Activated CD4-positive, alpha-beta memory T cell treated with anti-CD3 and anti-CD28 coated beads for 36 hours (primary cell): Measurements from ENCODE around the gene PPP1R12B. TPM values are rescaled to one million over a fixed set of nuclear protein-coding genes. Genes with fewer than 3 reads are reported as not detected.
A peak's percentile ranks its signal among the peaks of the same experiment; 100 is the strongest.

Experiments
- CTCF ChIA-PET: fragments of 350-600 bp; sonication (Branson Sonifier 250); formaldehyde crosslinking; loops from one replicate; lab custom pipeline; 2021; ENCODE audit warnings: antibody characterized with exemption, inconsistent platforms; lab: Charles Lee
- POLR2A ChIA-PET: fragments of 350-600 bp; sonication (Branson Sonifier 250); formaldehyde crosslinking; loops from one replicate; lab custom pipeline; 2021; ENCODE audit warnings: antibody characterized with exemption; lab: Charles Lee
- DNase-seq: peaks from one replicate; pipeline ENCODE4 v3.0.0-alpha.2; 2020
- H3K27ac Mint-ChIP-seq: one replicate; pipeline ENCODE4 v1.8.0; 2021; ENCODE audit warnings: mixed read lengths
- H3K27me3 Mint-ChIP-seq: one replicate; pipeline ENCODE4 v1.8.0; 2021; ENCODE audit warnings: mixed read lengths
- H3K36me3 Mint-ChIP-seq: one replicate; pipeline ENCODE4 v1.8.0; 2021; ENCODE audit warnings: mixed read lengths
- H3K4me1 Mint-ChIP-seq: one replicate; pipeline ENCODE4 v1.8.0; 2021; ENCODE audit warnings: low read depth, mixed read lengths
- H3K4me3 Mint-ChIP-seq: one replicate; pipeline ENCODE4 v1.8.0; 2021; ENCODE audit warnings: mild to moderate bottlenecking, mixed read lengths
- H3K9me3 Mint-ChIP-seq: one replicate; pipeline ENCODE4 v1.8.0; 2021; ENCODE audit warnings: mixed read lengths
- intact Hi-C: fragments of 100-400 bp; cut with micrococcal nuclease; formaldehyde crosslinking; loops from one replicate; pipeline ENCODE4 v1.15.1; 2023
- total RNA-seq, 2 experiments: library from RNA; stranded (reverse); gene quantifications; one replicate each; pipeline ENCODE4 v1.2.3, GENCODE V29; 2021

Gene PPP1R12B, protein sequence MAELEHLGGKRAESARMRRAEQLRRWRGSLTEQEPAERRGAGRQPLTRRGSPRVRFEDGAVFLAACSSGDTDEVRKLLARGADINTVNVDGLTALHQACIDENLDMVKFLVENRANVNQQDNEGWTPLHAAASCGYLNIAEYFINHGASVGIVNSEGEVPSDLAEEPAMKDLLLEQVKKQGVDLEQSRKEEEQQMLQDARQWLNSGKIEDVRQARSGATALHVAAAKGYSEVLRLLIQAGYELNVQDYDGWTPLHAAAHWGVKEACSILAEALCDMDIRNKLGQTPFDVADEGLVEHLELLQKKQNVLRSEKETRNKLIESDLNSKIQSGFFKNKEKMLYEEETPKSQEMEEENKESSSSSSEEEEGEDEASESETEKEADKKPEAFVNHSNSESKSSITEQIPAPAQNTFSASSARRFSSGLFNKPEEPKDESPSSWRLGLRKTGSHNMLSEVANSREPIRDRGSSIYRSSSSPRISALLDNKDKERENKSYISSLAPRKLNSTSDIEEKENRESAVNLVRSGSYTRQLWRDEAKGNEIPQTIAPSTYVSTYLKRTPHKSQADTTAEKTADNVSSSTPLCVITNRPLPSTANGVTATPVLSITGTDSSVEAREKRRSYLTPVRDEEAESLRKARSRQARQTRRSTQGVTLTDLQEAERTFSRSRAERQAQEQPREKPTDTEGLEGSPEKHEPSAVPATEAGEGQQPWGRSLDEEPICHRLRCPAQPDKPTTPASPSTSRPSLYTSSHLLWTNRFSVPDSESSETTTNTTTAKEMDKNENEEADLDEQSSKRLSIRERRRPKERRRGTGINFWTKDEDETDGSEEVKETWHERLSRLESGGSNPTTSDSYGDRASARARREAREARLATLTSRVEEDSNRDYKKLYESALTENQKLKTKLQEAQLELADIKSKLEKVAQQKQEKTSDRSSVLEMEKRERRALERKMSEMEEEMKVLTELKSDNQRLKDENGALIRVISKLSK
- 1 to 10 TPM; 8.2 to 8.6 TPM for total RNA-seq

GRCh38 chr1:202348509-202349205, at the start of gene PPP1R12B:
Gene PPP1R12B, plus strand, starts transcription at chr1:202348699. Its CDS starts 153 bp downstream, at chr1:202348852.
- H3K9me3 Mint-ChIP-seq, result no peaks in the 10 kb centered on the region
- DNase-seq, result peak; percentile 97
- intact Hi-C loops, result loop anchor here (2.0 to 10.0 kb wide), 7 partner anchors 56 to 976 kb away; partner anchors contain the start of genes RABIF and TIMM17A
- H3K36me3 Mint-ChIP-seq, result no peaks in the 10 kb centered on the region
- H3K4me3 Mint-ChIP-seq, result peak within 1 kb of the TSS; percentile 81
- CTCF ChIA-PET, result interaction anchor here (1.2 to 1.4 kb wide), 2 partner anchors 159 to 172 kb away, joined by 3 read pairs; no protein-coding TSS in a partner anchor
- H3K27me3 Mint-ChIP-seq, result no peaks in the 10 kb centered on the region
- peaks cover 27% of the 10 kb centered on the region for H3K4me1 Mint-ChIP-seq
- POLR2A ChIA-PET, result interaction anchor here (0.9 to 1.1 kb wide), 2 partner anchors 11 to 188 kb away, joined by 3 to 4 read pairs; partner anchors contain the start of gene PTPN7
- H3K27ac Mint-ChIP-seq, result peak within 1 kb of the TSS; percentile 81

DNA sequence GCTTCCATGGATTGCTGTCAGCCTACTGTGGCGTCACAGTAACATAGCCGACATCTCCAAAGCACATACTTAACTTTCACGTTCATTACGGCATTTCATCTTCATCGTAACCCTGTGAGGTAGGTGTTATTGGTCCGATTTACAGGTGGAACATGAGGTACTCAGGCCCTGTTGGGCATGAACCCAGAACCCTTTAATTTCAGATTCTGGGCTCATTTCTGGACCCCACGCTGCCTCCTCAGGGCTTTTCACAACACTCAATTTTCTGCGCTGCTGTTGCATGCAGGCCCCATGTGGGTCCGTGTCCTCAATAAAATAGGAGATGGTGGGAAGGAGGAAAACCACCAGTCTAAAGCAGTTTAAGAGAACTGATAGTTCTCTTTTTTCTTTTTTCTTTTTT, 46.3 kb upstream of the PPP1R12B start:
- H3K27ac Mint-ChIP-seq, result no peak overlapping the region
- H3K4me1 Mint-ChIP-seq, result no peaks in the 10 kb centered on the region
- H3K36me3 Mint-ChIP-seq, result no peaks in the 10 kb centered on the region
- H3K27me3 Mint-ChIP-seq, result no peaks in the 10 kb centered on the region
- intact Hi-C loops, result no loop called here
- no peaks in the 10 kb centered on the region for H3K9me3 Mint-ChIP-seq
- ChIA-PET CTCF (interaction anchor here (2.4 kb wide), 1 partner anchor 28 kb away, joined by 8 read pairs; no protein-coding TSS in a partner anchor), POLR2A (no interaction called here)
- H3K4me3 Mint-ChIP-seq, result no peak overlapping the region
- DNase-seq, result no peak

DNA sequence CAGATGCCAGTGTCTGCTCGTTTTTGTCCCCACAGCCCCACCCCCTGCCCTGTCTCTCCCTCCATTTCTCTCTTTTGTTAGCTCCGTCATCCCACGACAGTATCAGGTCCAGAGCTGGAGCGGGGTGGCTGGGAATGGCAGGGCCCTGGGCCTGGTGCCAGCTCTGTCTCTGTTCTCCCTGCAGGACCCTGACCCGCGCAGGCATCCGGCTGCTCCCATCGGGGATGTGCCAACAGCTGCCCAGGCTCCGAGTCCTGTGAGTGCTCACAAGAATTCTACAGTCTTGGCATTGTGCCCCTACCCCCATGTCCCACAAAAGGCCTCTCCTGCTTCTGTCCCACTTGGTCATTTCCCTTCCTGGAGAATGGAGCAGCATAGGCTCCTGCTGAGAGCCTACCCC, 44.1 kb upstream of the PPP1R12B start:
- Mint-ChIP-seq H3K27ac (no peak overlapping the region), H3K4me3 (no peak overlapping the region), H3K27me3 (no peaks in the 10 kb centered on the region), H3K36me3 (no peaks in the 10 kb centered on the region), H3K4me1 (no peaks in the 10 kb centered on the region), H3K9me3 (no peaks in the 10 kb centered on the region)
- intact Hi-C loops, result no loop called here
- no peak for DNase-seq
- ChIA-PET CTCF (interaction anchor here (1.1 to 2.4 kb wide), 4 partner anchors 12 to 111 kb away, joined by 3 to 14 read pairs (median 6); partner anchors contain the start of gene LGR6), POLR2A (no interaction called here)

DNA sequence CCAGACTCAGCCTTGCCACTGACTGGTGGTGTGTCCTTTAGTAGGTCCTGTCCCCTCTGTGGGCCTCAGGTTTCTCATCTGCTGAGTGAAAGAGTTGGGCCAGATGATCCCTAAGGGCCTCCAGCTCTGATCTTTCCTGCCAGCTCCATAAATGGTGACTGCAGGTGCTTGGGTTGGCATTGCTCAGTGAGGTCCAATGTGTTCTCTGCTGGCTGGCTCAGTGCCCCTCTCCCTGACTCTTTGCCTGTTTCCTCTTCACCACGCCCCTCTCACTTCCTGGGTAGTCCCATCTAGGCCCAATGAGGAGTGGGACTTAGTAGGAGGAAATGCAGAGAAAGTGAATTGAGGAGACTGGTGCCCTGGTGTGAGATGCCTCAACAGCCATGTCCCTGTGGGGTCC, 43.3 kb upstream of the PPP1R12B start:
- H3K27me3 Mint-ChIP-seq, result no peaks in the 10 kb centered on the region
- no peaks in the 10 kb centered on the region for H3K9me3 Mint-ChIP-seq
- POLR2A ChIA-PET, result no interaction called here
- DNase-seq, result no peak
- H3K27ac Mint-ChIP-seq, result no peak overlapping the region
- intact Hi-C loops, result no loop called here
- no peak overlapping the region for H3K4me3 Mint-ChIP-seq
- CTCF ChIA-PET, result interaction anchor here (1.1 to 2.4 kb wide), 2 partner anchors 11 to 112 kb away, joined by 4 to 14 read pairs; partner anchors contain the start of gene LGR6
- no peaks in the 10 kb centered on the region for H3K36me3 Mint-ChIP-seq
- H3K4me1 Mint-ChIP-seq, result no peaks in the 10 kb centered on the region

DNA sequence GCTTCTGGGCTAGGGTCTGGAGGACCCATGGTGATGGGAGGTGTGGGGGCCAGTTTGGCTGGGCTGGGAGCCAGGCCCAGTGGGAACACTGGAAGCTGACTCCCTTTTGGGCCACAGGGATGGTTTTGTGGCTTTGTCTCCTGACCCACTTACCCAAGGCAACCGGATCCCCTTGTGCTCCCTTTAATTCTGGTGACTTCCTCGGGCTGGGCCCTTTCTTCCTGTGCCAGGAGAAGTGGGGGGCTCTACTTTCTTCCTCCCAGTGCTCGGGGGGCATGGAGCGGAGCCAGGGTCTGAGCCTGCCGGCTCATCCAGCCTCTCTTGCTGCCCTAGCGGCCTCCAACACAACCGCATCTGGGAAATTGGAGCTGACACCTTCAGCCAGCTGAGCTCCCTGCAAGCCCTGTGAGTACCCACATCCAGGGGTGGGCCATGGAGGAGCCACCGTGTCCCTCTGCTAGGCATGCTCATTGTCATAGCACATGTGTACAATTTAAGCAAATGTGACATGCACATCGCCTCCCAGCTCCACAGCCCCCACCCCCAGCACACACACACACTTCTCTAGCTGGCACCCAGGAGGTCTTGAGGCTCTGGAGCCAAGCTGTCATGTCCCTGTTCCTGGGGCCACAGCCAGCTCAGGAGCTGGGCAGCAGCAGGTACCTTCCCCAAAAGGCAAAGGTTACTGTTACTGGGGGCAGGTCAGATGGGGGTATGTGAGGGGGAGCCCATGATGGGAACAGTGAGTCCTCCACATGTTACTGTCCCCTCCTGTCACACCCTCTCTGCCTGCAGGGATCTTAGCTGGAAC, 41.8 kb upstream of the PPP1R12B start:
- CTCF ChIA-PET, result interaction anchor here (2.0 to 2.6 kb wide), 5 partner anchors 9 to 117 kb away, joined by 9 to 14 read pairs (median 11); no protein-coding TSS in a partner anchor
- Mint-ChIP-seq H3K27me3 (peaks cover 2% of the 10 kb centered on the region), H3K4me1 (peaks cover 2% of the 10 kb centered on the region), H3K27ac (no peak overlapping the region), H3K4me3 (no peak overlapping the region), H3K9me3 (no peaks in the 10 kb centered on the region), H3K36me3 (no peaks in the 10 kb centered on the region)
- POLR2A ChIA-PET, result no interaction called here
- intact Hi-C loops, result no loop called here
- no peak for DNase-seq

DNA sequence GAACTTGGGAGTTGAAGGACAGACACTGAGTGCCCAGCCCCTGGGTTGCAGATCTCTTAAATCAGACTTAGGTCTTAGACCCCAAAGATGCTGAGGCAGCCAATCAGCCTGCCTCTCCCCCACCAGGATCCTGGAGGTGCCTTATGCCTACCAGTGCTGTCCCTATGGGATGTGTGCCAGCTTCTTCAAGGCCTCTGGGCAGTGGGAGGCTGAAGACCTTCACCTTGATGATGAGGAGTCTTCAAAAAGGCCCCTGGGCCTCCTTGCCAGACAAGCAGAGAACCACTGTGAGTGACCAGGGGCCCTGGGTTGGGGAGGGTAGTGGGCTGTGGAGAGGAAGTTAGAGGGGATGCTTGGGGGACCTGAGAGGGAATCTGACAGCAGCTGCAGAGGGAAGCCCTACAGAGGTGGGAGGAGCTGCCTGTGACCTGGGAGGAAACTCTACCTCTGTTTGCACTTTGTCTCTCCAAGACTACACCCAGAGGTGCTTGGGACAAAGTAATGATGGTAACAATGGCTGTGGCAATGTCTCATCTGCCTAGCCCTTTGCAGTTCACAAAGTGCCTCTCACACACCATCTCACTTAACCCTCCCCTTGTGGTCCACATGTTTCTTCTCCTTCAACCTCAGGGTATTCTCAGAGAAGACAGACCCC, 38.3 kb upstream of the PPP1R12B start:
- ChIA-PET POLR2A (no interaction called here), CTCF (no interaction called here)
- Mint-ChIP-seq H3K9me3 (no peaks in the 10 kb centered on the region), H3K27ac (no peak overlapping the region), H3K4me1 (peaks cover 5% of the 10 kb centered on the region), H3K4me3 (no peak overlapping the region), H3K27me3 (peaks cover 4% of the 10 kb centered on the region), H3K36me3 (no peaks in the 10 kb centered on the region)
- no peak for DNase-seq
- intact Hi-C loops, result no loop called here

DNA sequence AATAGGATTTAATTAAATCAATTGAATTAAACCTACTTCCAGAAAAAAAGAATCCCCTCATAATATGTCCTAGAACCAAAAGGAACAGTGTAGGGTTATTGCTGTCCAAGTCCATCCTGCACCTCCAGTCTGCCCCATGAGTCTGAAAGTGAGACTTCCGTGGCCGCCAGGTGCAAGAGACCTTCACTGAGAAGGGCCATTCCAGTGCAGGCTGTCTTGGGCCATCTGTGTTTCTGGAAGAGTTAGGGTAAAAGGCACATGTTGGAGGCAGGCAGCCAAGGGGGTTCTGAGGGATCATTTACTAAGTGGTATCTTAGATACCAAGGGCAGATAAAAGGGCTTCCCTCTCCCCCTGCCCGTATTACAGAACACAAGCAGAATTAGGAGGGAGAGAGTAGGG, 37.8 kb upstream of the PPP1R12B start:
- intact Hi-C loops, result no loop called here
- Mint-ChIP-seq H3K27me3 (peaks cover 4% of the 10 kb centered on the region), H3K4me3 (no peak overlapping the region), H3K9me3 (no peaks in the 10 kb centered on the region), H3K4me1 (peaks cover 5% of the 10 kb centered on the region), H3K27ac (no peak overlapping the region), H3K36me3 (no peaks in the 10 kb centered on the region)
- DNase-seq, result no peak
- POLR2A ChIA-PET, result no interaction called here
- CTCF ChIA-PET, result no interaction called here

GRCh38 chr1:202311875-202312635, 36.4 kb upstream of the PPP1R12B start:
- intact Hi-C loops, result no loop called here
- Mint-ChIP-seq H3K27ac (no peak overlapping the region), H3K27me3 (peaks cover 4% of the 10 kb centered on the region), H3K36me3 (no peaks in the 10 kb centered on the region), H3K9me3 (no peaks in the 10 kb centered on the region), H3K4me1 (peaks cover 5% of the 10 kb centered on the region), H3K4me3 (no peak overlapping the region)
- no peak for DNase-seq
- ChIA-PET CTCF (interaction anchor here (0.9 to 6.8 kb wide), 5 partner anchors 8 to 152 kb away, joined by 3 to 64 read pairs (median 3); partner anchors contain the start of genes LGR6 and PTPN7), POLR2A (no interaction called here)

GRCh38 chr1:202315576-202316168, 32.8 kb upstream of the PPP1R12B start:
- ChIA-PET CTCF (interaction anchor here (0.8 to 6.8 kb wide), 27 partner anchors 8 to 404 kb away, joined by 3 to 64 read pairs (median 5); partner anchors contain the start of gene LGR6), POLR2A (no interaction called here)
- Mint-ChIP-seq H3K9me3 (no peaks in the 10 kb centered on the region), H3K36me3 (no peaks in the 10 kb centered on the region), H3K4me3 (no peak overlapping the region), H3K27ac (no peak overlapping the region), H3K4me1 (peaks cover 5% of the 10 kb centered on the region), H3K27me3 (peaks cover 4% of the 10 kb centered on the region)
- peak; percentile 84 for DNase-seq
- intact Hi-C loops, result loop anchor here (1.0 kb wide), 2 partner anchors 41 to 122 kb away; partner anchors contain the start of gene LGR6
